GM12872 (cell line): ENCODE measurements around the gene PPP1CA.

Source experiments
- TF ChIP-seq, protein P1 (sequence below): IDR thresholded peaks from 3 replicates; pipeline ENCODE4 v1.5.1; 2011; ENCODE audit warnings: low read depth, mild to moderate bottlenecking, low read length, moderate library complexity; ENCODE audit not compliant: insufficient read depth

The PPP1CA gene

DNA sequence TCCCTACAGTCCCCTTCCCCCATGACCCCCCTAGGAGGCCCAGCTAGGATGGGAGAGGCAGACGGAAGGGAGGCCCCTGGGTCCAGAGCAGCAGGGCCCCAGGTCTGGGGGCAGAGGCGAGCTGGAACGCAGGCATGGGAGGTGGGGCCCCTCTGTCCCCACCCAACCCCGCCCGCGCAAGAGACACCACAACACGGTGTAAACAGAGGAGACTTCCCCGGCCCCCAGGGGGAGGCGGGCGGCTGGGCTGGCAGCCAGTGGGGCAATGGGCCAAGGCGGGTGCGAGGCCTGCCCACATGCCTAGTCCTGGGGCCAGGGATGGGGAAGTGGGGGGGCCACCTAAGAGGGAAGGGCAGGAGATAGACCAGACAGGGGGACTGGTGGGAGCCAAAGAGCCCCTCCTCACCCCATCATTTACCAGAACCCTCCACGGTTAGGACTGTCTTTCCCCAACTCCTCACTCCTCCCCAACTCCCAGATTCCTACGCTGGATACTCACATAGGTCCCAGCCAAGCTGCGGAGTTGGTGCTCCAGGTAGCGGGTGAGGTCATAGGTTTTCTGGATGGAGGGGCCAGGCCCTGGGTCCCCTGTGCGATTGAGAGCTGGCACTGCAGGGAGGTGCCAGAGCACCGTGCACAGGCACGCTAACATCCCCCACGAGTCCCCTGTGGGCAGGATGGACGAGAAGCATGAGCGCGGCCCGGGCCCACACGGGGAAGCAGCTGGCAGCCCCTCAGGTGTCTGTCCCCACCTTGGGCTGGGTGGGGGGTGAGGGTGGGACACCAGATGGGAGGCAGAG lies 34.5 kb downstream of the PPP1CA start:
- TF ChIP-seq, protein P1, sequence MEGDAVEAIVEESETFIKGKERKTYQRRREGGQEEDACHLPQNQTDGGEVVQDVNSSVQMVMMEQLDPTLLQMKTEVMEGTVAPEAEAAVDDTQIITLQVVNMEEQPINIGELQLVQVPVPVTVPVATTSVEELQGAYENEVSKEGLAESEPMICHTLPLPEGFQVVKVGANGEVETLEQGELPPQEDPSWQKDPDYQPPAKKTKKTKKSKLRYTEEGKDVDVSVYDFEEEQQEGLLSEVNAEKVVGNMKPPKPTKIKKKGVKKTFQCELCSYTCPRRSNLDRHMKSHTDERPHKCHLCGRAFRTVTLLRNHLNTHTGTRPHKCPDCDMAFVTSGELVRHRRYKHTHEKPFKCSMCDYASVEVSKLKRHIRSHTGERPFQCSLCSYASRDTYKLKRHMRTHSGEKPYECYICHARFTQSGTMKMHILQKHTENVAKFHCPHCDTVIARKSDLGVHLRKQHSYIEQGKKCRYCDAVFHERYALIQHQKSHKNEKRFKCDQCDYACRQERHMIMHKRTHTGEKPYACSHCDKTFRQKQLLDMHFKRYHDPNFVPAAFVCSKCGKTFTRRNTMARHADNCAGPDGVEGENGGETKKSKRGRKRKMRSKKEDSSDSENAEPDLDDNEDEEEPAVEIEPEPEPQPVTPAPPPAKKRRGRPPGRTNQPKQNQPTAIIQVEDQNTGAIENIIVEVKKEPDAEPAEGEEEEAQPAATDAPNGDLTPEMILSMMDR = no peak

DNA sequence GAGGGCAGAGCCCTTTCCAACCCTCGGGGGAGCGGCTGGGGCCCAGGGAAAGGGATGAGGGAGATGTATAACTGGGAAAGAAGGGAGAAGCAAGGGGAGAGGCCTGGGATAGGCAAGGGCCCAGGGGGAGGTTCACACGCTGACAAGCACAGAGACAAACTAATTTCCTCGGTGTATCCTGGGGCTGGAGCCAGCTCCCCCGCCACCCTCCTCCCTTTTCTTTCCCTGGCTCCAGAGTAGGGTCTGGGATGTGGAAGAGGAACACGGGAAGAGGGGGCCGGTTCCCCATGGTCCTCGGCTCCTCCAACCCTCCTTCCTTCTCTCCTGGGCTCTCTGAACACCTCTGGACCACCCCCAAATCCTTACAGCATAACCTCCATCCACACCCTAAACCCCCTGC lies 35.1 kb downstream of the PPP1CA start:
- TF ChIP-seq, protein P1 = no peak

DNA sequence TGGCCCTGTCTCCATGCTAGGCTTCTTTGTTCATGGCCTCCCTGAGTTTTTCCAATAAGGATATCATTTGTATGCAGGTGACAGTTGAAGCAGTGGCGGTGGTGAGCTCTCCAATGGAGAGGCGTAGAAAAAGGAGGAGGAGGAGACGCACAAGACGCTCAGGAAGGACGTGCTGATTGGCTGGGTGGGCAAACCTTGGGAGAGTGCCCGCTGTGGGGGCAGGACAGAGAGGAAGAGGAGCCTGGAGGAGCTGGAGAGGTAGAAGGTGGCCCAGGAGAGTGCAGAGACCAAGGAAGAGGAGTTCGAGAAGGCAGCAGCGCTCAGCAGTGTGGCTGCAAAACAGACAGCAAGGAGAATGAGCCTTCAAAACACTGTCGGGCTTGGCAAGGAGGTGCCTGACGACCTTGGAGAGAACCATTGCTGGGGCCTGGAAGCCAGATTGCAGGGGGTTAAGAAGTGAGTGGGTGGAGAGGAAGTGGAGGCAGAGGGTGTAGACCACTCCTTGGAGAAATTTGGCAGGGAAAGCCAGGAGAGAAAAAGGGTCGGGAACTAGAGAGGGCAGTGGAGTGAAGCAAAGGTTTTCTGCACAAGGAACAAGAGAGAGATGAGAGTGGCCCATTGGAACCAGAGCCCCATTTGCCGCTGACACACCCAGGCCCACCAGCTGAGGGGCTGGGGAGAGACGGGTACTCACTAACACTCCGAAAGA lies 35.8 kb downstream of the PPP1CA start:
- TF ChIP-seq, protein P1 = no peak

DNA sequence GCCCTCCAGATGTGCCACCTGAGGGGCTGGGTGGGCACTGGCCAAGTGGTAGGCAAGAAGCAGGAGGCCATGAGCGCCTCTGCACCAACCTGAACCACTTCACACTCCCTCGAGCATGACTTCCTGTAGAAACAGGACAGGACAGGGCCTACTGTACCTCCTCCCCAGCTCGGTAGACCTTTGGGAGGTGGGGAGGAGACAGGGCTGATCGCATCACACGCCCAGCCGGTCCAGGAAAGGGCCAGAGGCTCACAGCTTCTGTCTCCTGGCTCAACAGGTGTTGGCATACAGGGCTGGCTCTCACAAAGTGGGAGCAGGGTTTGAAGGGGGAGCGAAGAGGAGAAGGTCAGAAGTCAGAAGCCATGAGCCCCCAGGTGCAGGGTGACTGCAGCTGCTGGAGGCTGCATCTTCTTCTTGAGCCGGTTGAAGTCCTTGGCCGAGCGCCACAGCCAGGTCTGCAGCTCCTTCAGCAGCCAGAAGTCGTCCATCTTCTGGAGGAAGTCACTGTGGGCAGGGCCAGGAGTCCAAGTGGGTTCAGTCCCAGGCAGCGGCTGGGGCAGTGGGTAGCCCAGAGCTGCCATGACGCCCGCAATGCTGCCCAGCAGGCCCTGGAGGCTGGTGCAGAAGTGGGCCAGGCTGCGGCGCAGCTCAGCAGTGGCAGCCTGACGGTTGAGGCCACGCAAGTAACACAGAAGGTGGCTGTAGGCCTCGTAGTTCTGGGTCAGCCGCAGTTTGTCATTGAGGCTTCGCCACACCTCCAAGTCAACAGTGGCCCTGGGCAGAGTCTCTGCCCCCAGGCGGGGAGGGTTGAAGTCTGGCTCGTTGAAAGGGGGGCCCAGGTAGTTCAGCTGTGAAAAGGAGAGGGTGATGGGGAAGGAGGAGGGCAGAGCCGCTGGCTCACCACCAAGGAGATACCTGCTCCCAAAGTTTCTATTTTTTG lies 36.6 kb downstream of the PPP1CA start:
- TF ChIP-seq, protein P1 = no peak

DNA sequence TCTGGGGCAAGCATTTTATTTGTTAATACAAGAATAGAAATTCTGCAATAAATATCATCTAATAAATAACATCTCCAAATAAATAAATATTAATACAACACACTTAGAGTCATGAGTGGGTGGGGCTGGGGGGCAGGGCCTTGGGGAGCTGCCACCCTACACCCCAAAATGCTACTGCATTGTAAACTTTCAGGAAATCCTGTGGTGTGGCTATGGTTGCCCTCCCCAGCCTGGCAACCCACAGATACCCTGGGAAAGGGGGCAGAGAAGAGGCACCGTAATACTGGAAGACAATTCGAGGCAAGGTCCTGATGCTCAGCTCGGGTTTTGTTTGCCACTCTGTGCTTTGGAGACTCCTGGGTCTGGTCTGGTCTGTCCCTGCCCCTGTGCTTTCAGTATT lies 37.5 kb downstream of the PPP1CA start:
- TF ChIP-seq, protein P1 = no peak

DNA sequence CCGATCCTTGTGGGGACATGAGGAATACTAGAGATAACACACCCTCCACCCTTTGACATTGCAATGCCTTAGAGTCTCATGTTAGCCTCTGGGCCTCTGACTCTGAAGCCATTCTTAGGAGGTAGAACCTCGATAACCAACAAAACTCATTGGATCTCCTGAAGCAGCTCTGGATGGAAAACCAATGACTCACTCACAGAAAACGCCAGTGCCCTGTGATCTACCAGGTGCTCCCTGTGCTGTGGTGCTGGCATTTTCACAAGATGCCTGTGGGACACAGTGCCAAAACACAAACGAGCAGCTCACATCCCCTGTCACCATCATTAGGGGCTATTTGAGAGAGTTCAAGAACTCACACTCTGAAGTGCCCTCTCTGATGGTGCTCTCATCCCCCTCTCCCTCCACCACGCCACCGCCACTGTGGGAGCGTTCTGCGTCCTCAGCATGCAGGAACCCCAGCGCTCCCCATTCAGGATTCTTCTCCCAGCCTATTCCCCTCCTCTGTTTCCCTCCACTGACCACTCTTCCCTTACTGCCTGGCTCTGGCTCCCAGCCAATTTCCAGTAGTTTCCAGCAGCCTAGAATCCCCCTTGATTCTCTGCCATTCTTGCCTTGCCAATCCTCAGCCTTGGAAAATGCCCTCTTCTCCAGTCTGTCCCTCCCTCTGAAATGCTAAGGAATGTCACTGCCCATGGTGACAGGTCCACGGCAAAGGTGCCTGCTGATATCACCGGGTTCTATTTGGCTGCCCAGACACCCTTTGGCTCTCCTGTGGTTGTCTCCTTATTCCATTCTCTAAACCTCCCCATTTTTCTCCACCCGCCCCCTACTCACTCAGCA lies 43.6 kb downstream of the PPP1CA start:
- TF ChIP-seq, protein P1 = no peak
